Spleen (tissue), 11 donors: Measurements from ENCODE around the gene MFNG. TPM values are rescaled to one million over a fixed set of nuclear protein-coding genes. Genes with fewer than 3 reads are reported as not detected.

Experiments used
- DNase-seq: peaks from one replicate; pipeline ENCODE4 v3.0.0-alpha.2; 2020
- H3K27ac ChIP-seq, 8 donors: fragments of 200-600 bp; sonication (generic) in 7 of 8; 1 replicate in 4 of 8; 2 replicates in 4 of 8; pipeline versions ENCODE4 v1.5.0 to v1.8.0; 2016 to 2021; ENCODE audit warnings: inconsistent platforms in 4 of 8, mild to moderate bottlenecking in 4 of 8, moderate library complexity in 1 of 8
- H3K27me3 ChIP-seq, 7 donors: fragments of 200-600 bp; sonication (generic) in 6 of 7; replicated peaks in 1 of 7; 1 replicate in 4 of 7; 2 replicates in 3 of 7; pipeline versions ENCODE4 v1.5.0 to v1.8.0; 2016 to 2021; ENCODE audit warnings: inconsistent platforms in 3 of 7, mild to moderate bottlenecking in 1 of 7
- H3K36me3 ChIP-seq, 6 donors: fragments of 200-600 bp; sonication (generic) in 5 of 6; 1 replicate in 4 of 6; 2 replicates in 2 of 6; pipeline versions ENCODE4 v1.5.0 to v1.8.0; 2016 to 2021; ENCODE audit warnings: inconsistent platforms in 2 of 6
- H3K4me1 ChIP-seq, 6 donors: fragments of 200-600 bp; sonication (generic) in 5 of 6; 1 replicate in 3 of 6; 2 replicates in 3 of 6; pipeline versions ENCODE4 v1.5.0 to v1.8.0; 2016 to 2021; ENCODE audit warnings: inconsistent platforms in 3 of 6
- H3K4me3 ChIP-seq, 8 donors: fragments of 200-600 bp; sonication (generic) in 7 of 8; 1 replicate in 4 of 8; 2 replicates in 4 of 8; pipeline versions ENCODE4 v1.5.0 to v1.8.0; 2016 to 2021; ENCODE audit warnings: inconsistent platforms in 4 of 8, mild to moderate bottlenecking in 4 of 8, moderate library complexity in 2 of 8
- H3K9me3 ChIP-seq, 8 donors: fragments of 200-600 bp; sonication (generic) in 7 of 8; 1 replicate in 4 of 8; 2 replicates in 4 of 8; pipeline versions ENCODE4 v1.5.0 to v1.8.0; 2016 to 2021; ENCODE audit warnings: inconsistent platforms in 4 of 8
- POLR2A ChIP-seq, 3 donors: fragments of 450-650 bp; IDR thresholded peaks; one replicate each; pipeline ENCODE4 v1.5.1; 2017; ENCODE audit warnings: antibody characterized with exemption in 3 of 3, mild to moderate bottlenecking in 1 of 3
- POLR2AphosphoS5 ChIP-seq, 3 donors: sonication (generic); formaldehyde crosslinking; IDR thresholded peaks; one replicate each; pipeline ENCODE4 v1.5.1; 2017; ENCODE audit warnings: antibody characterized with exemption in 3 of 3
- WGBS, 5 donors: extraction: QIAGEN DNeasy Blood & Tissue Kit in 3 of 5; methylation state at CpG; one replicate each; pipeline versions ENCODE4 v1.1.5 to v1.1.7; 2013 to 2018; 5-methylcytosine and 5-hydroxymethylcytosine counted together
- intact Hi-C: fragments of 100-400 bp; cut with DNase I; formaldehyde crosslinking; loops from one replicate; pipeline ENCODE4 v1.15.0; 2023; ENCODE audit warnings: low total_unique reads
- polyA plus RNA-seq, 3 donors: library from polyadenylated mRNA; stranded (reverse); fragments of 200-250 nt; gene quantifications; one replicate each; pipeline ENCODE4 v1.2.1, GENCODE V29; 2013
- total RNA-seq, 7 donors: library from RNA; depleted of rRNA in 3 of 7; stranded (reverse); fragments of >200 nt in 3 of 7; fragmentation: NEBNext Ultra II Directional in 4 of 7; extraction: Animal tissue kit (Norgen Biotek cat#: 25700) in 4 of 7; gene quantifications; one replicate each; pipeline versions ENCODE4 v1.1.0 to v1.2.1, GENCODE V29; 2016 to 2021
- TF ChIP-seq, protein P1 (sequence below), 11 experiments: fragments of 200-600 bp in 7 of 11; fragments of 450-650 bp in 4 of 11; sonication (generic) in 4 of 11; IDR thresholded peaks in 8 of 11; conservative IDR thresholded peaks in 3 of 11; 1 replicate in 7 of 11; 2 replicates in 4 of 11; pipeline versions ENCODE4 v1.4.0 to v1.8.0; 2016 to 2021; ENCODE audit warnings: antibody characterized with exemption in 11 of 11, inconsistent platforms in 4 of 11, mild to moderate bottlenecking in 1 of 11
- donor health status: healthy with polysubstance abuse.
- donor health status: DM: no; HTN: no; CAD: no; lungs with moderate emphysema.
- donor health status: DM: no; HTN: no; CAD: no.
- donor health status: Bipolar disorder and iron deficiency.
- donor health status: healthy.
- donor health status: DM: no; HTN: no; CAD: no.
- donor health status: DM: yes; HTN: yes; CAD: no.

MFNG gene
- total and polyA plus RNA-seq, 10 donors, result 38.7 to 138 (median 96.6) TPM

DNA sequence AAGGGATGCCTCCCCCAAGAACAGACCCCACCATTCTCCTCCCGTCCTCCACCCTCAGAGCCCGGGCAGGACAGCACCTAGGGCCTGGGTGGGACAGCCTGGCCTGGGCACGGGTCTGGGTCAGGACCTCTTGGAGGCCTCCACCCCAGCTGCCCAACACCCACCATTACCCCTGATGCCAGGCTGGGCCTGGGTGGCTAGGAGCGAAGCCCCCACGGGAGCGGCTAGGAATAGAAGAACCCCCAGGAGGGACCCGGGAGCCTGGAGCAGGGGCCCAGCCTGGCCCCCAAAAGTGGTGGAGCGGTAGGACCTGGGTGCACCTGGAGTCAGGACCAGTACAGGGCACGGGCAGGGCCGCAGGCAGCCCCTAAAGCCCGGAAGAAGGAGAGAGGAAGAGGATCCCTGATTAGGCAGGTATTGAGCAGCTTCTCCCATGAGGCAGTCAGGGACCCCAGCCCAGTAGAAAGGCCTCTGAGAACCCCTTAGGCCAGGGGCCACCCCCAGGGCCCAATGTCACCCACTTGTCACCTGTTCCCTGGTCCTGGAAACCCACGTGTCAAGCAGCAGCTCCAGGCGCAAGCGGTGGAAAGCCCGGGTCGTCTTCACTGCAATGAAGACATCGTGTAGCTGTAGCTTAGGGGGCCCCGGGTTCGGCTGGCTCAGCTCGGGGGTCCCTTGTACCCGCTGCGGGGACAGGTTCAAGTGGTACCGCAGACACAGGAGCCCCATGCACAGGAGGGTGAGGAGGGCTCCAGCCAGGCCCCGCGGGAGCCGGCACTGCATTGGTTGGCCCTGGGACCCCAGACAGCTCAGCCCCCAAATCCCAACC is 575 bp downstream of the MFNG start:
- peak overlapping the region; percentile 86 to 98 (median 92) for H3K27ac ChIP-seq
- peak; percentile 84 for DNase-seq
- intact Hi-C loops, result no loop called here
- peak overlapping the region; percentile 61 to 92 (median 75) for H3K4me3 ChIP-seq
- TF ChIP-seq POLR2AphosphoS5 (IDR thresholded peaks at IDR 0.05) (no peak), POLR2A (IDR thresholded peaks at IDR 0.05) (no peak)
- TF ChIP-seq, protein P1, sequence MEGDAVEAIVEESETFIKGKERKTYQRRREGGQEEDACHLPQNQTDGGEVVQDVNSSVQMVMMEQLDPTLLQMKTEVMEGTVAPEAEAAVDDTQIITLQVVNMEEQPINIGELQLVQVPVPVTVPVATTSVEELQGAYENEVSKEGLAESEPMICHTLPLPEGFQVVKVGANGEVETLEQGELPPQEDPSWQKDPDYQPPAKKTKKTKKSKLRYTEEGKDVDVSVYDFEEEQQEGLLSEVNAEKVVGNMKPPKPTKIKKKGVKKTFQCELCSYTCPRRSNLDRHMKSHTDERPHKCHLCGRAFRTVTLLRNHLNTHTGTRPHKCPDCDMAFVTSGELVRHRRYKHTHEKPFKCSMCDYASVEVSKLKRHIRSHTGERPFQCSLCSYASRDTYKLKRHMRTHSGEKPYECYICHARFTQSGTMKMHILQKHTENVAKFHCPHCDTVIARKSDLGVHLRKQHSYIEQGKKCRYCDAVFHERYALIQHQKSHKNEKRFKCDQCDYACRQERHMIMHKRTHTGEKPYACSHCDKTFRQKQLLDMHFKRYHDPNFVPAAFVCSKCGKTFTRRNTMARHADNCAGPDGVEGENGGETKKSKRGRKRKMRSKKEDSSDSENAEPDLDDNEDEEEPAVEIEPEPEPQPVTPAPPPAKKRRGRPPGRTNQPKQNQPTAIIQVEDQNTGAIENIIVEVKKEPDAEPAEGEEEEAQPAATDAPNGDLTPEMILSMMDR (IDR thresholded peaks at IDR 0.05 in 8 of 11, conservative IDR thresholded peaks at IDR 0.05 in 3 of 11), result no peak
- H3K9me3 ChIP-seq, result no peaks in the 10 kb centered on the region
- no peaks in the 10 kb centered on the region for H3K27me3 ChIP-seq
- peaks cover 15 to 71% (median 54%) of the 10 kb centered on the region in 6 donors for H3K4me1 ChIP-seq
- peaks cover 0 to 28% (median under 1%) of the 10 kb centered on the region in 6 donors for H3K36me3 ChIP-seq
- 6 to 20% (median 10%) methylated on average over 12 to 26 of the region's 26 CpGs for WGBS, 5 donors

DNA sequence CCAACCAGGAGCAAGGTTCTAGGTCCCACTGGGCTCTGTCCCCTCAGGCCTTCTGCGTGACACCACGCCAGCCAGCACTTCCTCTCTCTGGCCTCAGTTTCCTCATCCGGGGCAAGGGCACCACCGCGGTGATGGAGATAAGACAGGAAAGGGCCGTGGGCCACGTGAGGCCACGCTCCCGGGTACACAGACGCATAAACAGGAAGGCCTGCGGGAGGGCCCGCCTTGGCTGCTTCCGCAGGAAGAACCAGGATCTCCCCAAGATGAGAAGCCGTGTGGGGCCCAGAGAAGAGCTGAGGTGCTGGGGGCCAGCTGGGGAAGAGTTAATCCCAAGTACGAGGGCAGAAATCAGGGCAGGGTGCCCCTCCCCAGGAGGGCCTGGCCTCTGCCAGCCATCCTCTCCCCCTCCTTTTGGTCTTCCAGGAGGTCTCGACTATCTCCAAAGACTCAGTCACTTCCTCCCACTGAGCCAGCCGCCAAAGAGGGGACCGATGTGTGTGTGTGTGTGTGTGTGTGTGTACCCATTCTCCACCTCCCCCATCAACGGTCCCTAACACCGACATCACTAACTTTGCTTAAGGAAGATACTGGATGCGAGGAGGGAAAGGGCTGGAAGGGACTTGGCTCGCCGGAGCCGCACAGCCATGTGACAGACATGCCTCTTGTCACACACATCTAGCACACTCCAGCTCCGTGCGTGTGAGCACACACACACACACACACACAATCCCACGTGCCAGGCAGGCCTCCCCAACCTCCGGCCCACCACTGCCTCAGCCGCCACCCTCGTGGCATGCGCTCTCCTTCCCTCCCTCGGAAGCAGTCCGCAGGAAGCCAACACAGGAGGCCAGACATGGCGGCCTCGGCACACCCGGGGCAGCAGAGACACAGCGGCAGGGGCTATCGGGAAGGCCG is 1.4 kb downstream of the MFNG start:
- H3K9me3 ChIP-seq, result no peaks in the 10 kb centered on the region
- H3K27me3 ChIP-seq, result no peaks in the 10 kb centered on the region
- TF ChIP-seq POLR2A (IDR thresholded peaks at IDR 0.05), result peak in 1 of 3 donors; percentile 43
- peak; percentile 94 to 97 (median 97) for TF ChIP-seq POLR2AphosphoS5 (IDR thresholded peaks at IDR 0.05)
- TF ChIP-seq, protein P1 (IDR thresholded peaks at IDR 0.05 in 8 of 11, conservative IDR thresholded peaks at IDR 0.05 in 3 of 11), result no peak
- 9 to 23% (median 11%) methylated on average over 29 to 39 of the region's 39 CpGs for WGBS, 5 donors
- H3K27ac ChIP-seq, result peak overlapping the region; percentile 86 to 98 (median 92)
- intact Hi-C loops, result no loop called here
- peaks cover 0 to 31% (median 9%) of the 10 kb centered on the region in 6 donors for H3K36me3 ChIP-seq
- peak; percentile 98 for DNase-seq
- H3K4me3 ChIP-seq, result peak overlapping the region; percentile 61 to 92 (median 75)
- H3K4me1 ChIP-seq, result peaks cover 15 to 71% (median 54%) of the 10 kb centered on the region in 6 donors

DNA sequence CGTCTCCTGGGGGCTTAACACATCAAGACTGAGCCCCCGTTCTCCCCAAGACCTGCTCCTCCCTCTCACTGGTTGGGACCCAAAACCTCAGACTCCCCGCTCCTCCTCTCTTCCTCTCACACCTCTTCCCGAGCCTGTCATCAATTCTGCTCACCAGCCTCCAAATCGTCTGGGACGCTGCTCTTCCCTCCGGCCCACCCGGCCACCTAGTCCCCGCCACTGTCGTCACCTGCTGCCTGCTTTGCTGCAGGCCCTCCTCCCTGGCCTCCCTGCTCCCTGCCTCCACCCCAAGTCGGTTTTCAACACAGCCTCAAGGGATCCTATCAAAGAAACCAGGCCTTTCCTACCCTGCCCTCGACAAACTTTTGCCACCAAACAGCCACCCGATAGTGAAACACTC is 3.1 kb downstream of the MFNG start:
- H3K27ac ChIP-seq, result peak overlapping the region in 6 of 8 donors; percentile 86 to 98 (median 94)
- 72 to 79% (median 76%) methylated on average over 13 of the region's 13 CpGs for WGBS, 5 donors
- no peak for DNase-seq

More for the DNA sequence above, 3.1 kb downstream of the MFNG start:
- no peaks in the 10 kb centered on the region for H3K9me3 ChIP-seq
- intact Hi-C loops, result no loop called here
- H3K4me3 ChIP-seq, result peak overlapping the region in 2 of 8 donors; percentile 78 to 92
- TF ChIP-seq, protein P1 (IDR thresholded peaks at IDR 0.05 in 8 of 11, conservative IDR thresholded peaks at IDR 0.05 in 3 of 11), result no peak
- TF ChIP-seq POLR2A (IDR thresholded peaks at IDR 0.05) (no peak), POLR2AphosphoS5 (IDR thresholded peaks at IDR 0.05) (peak in 1 of 3 donors; percentile 13)
- peaks cover 0 to 48% (median 25%) of the 10 kb centered on the region in 6 donors for H3K36me3 ChIP-seq
- H3K4me1 ChIP-seq, result peaks cover 15 to 71% (median 54%) of the 10 kb centered on the region in 6 donors
- H3K27me3 ChIP-seq, result no peaks in the 10 kb centered on the region
